T1000 (cell line): ENCODE results near the gene PTPN13.
"Not testable (repeated sequence)": the region's sequence is repeated elsewhere in the genome, so short reads cannot be mapped to it uniquely, and the experiment has no call there.

Experiments used
- DNase-seq: peaks from one replicate; lab custom pipeline; 2025; ENCODE audit warnings: mixed read lengths; lab: John Stamatoyannopoulos, UW

The PTPN13 gene

GRCh38 chr4:86718152-86718551 is 124.0 kb downstream of the PTPN13 start:
- DNase-seq, result no peak

- not testable (repeated sequence) for DNase-seq
Measured at GRCh38 chr4:86719149-86719548, 125.0 kb downstream of the PTPN13 start.

- no peak for DNase-seq
Measured at GRCh38 chr4:86720508-86721068, 126.5 kb downstream of the PTPN13 start.

- no peak for DNase-seq
Measured at GRCh38 chr4:86721412-86721811, 127.3 kb downstream of the PTPN13 start.

- no peak for DNase-seq
Measured at GRCh38 chr4:86730310-86730709, 136.2 kb downstream of the PTPN13 start.

GRCh38 chr4:86737244-86737643 is 143.1 kb downstream of the PTPN13 start:
- DNase-seq, result no peak

- no peak for DNase-seq
Measured at GRCh38 chr4:86741846-86742245, 147.7 kb downstream of the PTPN13 start.

GRCh38 chr4:86744570-86744969 is 150.5 kb downstream of the PTPN13 start:
- DNase-seq, result no peak

- DNase-seq, result no peak
Measured at GRCh38 chr4:86749121-86749520, 155.0 kb downstream of the PTPN13 start.

GRCh38 chr4:86755388-86755787 is 161.3 kb downstream of the PTPN13 start:
- DNase-seq, result no peak

- DNase-seq, result no peak
Measured at GRCh38 chr4:86757468-86757867, 163.4 kb downstream of the PTPN13 start.

- DNase-seq, result no peak
Measured at GRCh38 chr4:86759298-86759697, 165.2 kb downstream of the PTPN13 start.

GRCh38 chr4:86762649-86763048 is 168.5 kb downstream of the PTPN13 start:
- no peak for DNase-seq

GRCh38 chr4:86769794-86770193 is 175.7 kb downstream of the PTPN13 start:
- no peak for DNase-seq

GRCh38 chr4:86771141-86771540 is 177.0 kb downstream of the PTPN13 start:
- no peak for DNase-seq

- no peak for DNase-seq
Measured at GRCh38 chr4:86775061-86775460, 180.9 kb downstream of the PTPN13 start.

GRCh38 chr4:86778175-86778574 is 184.1 kb downstream of the PTPN13 start:
- DNase-seq, result no peak

- DNase-seq, result no peak
Measured at GRCh38 chr4:86788826-86789225, 194.7 kb downstream of the PTPN13 start.

- DNase-seq, result no peak
Measured at GRCh38 chr4:86791126-86791525, 197.0 kb downstream of the PTPN13 start.

GRCh38 chr4:86809809-86810208 is 215.7 kb downstream of the PTPN13 start:
- DNase-seq, result no peak

GRCh38 chr4:86810847-86811246 is 216.7 kb downstream of the PTPN13 start:
- no peak for DNase-seq

GRCh38 chr4:86815653-86816052 is 221.5 kb downstream of the PTPN13 start:
- no peak for DNase-seq

- no peak for DNase-seq
Measured at GRCh38 chr4:86816501-86817273, 222.6 kb downstream of the PTPN13 start.

GRCh38 chr4:86818211-86818610 is 224.1 kb downstream of the PTPN13 start:
- DNase-seq, result no peak
